Measurements from ENCODE around the gene LIMK2.
"Not testable (repeated sequence)": the region's sequence is repeated elsewhere in the genome, so short reads cannot be mapped to it uniquely, and the experiment has no call there.

LIMK2 gene

DNA sequence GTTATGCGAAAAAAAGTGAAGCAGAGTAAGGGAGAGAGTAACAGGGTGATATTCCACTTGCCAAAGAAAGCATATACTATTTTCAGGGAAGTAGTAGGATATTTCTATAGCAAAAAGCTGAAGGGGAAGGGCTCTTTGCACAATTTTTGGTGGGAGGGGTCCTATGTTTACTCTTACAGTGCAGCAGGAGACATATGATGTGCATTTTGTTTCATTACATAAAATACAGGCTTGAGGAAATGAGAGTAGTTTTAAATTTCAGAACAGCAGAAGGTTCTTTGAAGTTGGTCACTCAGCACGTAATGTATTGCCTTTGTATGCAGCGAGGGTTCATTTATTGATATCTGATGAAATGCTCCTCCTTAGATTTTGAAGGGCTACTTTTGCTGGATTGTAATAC lies 83.3 kb downstream of the LIMK2 start:
- no peak for DNase-seq

DNA sequence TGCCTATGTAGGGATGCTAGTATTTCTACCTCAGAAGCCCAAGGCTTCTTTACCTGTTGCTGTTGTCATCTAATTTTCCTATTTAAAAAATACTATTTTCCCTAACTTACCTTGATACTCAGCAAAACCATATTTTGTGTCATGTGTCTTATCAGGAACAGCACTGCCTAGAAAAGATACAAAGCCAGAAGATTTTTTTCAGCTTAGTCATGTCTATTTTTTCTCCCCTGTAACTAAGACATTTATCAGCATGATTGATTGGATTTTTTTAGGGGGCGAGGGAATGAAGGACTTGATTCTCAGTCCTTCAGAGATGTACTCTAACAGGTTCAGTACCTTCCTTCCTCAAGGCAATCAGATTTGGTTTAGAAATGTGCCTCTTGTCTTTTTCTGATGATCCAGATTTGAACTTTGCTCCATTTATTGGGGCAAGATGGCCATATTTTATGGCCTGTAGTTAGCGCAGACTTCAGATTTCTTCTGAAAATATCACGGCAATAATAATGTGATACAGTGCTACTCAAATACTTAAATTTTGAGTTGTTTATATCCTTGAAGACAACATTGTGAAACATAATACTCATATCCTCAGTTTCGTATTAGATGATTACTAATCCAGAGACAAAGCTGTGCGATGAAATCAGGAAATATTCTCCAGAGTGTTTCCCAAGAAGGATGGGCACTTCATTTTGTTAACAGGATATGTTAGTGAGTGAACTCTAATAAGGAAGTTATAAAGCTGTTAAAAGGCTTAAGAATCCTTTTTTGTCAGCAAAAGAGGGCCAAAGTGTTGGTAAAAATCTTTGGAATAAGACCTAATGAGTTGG lies 83.9 kb downstream of the LIMK2 start:
- DNase-seq: peak; percentile 55

GRCh38 chr22:31300896-31301295 lies 88.8 kb downstream of the LIMK2 start:
- DNase-seq: no peak

GRCh38 chr22:31302006-31302405 lies 89.9 kb downstream of the LIMK2 start:
- DNase-seq: no peak

DNA sequence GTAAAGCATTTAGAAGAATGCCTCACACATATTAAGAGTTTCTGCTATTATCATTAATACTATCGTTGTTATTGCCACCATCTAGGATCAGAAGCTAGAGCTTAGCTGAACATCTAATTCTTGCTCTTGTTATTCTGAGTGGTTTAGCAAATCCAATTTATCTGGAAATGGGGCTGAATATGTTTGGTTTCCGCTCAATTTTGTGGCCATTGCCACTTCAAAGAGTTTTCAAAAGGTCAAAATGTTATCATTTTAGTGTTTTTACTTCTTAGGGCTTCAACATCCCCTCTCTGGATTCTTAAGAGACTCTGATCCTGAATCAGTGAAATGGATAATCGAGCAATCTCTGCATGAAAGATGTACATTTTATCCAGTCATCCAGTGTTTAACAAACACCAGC lies 90.4 kb downstream of the LIMK2 start:
- no peak for DNase-seq

DNA sequence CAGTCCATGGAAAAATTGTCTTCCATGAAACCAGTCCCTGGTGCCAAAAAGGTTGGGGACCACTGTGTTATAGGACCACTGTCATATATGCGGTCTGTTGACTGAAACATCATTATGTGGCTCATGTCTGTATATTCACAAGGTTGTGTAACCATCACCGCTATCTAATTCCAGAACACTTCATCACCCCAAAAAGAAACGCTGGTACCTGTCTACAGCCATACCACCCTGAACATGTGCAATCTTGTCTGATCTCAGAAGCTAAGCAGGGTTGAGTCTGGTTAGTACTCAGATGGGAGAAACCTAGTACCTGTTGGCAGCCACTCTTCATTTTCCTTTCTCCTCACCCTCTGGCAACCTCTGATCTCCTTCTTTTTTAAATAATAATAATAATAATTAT lies 93.1 kb downstream of the LIMK2 start:
- DNase-seq: no peak

- DNase-seq: no peak
Observed at GRCh38 chr22:31308181-31308580, 96.1 kb downstream of the LIMK2 start.

DNA sequence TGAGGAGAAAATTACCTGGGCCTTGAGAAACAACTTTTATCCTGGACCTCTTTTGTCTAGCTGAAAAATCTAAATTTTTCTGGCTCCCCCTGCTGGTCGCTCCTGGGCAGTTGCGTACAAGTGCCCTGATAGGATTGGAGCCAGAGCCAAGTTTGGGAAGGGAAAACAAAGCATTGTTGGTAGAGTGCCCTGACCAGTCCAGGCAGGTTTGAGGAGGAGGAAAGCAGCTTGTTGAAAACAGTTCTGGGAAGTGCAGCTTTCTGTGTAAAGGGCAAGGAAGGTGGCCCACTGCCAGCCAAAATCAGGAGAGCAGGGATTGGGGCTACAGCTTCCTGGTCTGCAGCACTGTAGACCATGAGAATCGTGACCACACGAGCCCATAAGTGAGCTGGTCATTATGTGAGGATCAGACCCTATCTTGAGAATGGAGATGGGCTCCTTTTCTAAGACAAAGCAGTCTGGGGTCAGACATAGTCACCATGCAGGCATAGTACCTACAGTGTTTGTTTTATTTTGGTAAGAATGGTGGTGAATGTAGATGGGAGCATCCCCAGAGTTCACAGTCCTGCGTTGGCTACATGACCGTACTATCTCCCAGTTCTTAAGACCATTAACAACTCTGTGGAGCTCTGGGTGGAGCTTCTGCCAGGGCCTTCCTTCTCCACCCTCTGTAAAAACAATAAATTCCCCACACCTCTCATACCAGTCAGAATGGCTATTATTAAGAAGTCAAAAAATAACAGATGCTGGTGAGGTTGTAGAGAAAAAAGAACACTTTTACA lies 101.5 kb downstream of the LIMK2 start:
- DNase-seq: peak; percentile 54

DNA sequence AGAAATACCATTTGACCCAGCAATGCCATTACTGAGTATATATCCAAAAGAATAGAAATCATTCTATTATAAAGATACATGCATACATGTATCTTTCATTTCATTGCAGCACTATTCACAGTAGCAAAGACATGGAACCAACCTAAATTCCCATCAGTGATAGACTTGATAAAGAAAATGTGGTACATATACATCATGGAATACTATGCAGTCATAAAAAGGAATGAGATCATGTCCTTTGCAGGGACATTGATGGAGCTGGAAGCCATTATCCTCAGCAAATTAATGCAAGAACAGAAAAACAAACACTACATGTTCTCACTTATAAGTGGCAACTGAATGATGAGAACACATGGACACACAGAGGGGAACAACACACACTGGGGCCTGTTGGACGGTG lies 102.1 kb downstream of the LIMK2 start:
- DNase-seq: not testable (repeated sequence)

- DNase-seq: no peak
Observed at GRCh38 chr22:31321421-31321820, 109.3 kb downstream of the LIMK2 start.

DNA sequence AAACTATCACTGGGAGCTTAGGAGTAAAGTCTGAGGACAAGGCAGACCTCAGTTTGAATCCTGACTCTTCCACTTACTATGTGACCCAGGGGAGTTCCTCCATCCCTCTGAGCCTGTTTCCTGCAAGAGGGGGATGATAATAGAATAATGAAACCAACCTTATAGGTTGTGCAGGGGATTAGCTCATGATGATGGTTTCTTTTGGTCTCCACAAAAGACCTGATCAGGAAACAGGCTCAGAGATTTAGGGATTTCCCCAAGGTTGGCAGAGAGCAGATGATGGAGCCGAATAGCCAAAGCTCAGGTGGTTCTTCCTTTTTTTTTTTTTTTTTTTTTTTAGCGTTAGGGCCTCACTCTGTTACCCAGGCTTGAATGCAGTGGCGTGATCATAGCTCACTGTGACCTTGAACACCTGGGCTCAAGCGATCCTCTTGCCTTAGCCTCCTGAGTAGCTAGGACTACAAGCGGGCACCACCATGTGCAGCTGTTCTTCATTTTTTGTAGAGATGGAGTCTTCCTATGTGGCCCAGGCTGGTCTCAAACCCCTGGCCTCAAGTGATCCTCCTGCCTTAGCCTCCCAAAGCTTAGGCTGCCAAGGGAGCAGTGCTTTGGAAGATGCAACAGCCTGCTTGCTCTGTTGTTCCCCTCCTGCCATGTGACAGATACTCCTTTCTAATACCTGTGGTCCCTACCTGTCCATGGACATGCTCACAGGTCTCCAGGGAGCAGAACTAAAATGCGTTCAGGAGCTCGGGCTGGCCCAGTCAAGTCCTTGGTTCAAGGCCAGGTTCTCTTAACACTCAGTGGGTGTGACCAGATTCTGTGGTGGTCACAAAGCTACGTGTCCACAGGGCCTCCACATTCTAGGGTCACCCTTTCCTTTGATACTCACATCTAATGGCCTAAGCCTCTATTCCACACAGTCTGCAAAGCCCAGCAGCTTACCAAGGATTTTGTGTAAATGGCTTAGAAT lies 111.8 kb downstream of the LIMK2 start:
- no peak for DNase-seq

- DNase-seq: no peak
Observed at GRCh38 chr22:31326877-31327276, 114.8 kb downstream of the LIMK2 start.

DNA sequence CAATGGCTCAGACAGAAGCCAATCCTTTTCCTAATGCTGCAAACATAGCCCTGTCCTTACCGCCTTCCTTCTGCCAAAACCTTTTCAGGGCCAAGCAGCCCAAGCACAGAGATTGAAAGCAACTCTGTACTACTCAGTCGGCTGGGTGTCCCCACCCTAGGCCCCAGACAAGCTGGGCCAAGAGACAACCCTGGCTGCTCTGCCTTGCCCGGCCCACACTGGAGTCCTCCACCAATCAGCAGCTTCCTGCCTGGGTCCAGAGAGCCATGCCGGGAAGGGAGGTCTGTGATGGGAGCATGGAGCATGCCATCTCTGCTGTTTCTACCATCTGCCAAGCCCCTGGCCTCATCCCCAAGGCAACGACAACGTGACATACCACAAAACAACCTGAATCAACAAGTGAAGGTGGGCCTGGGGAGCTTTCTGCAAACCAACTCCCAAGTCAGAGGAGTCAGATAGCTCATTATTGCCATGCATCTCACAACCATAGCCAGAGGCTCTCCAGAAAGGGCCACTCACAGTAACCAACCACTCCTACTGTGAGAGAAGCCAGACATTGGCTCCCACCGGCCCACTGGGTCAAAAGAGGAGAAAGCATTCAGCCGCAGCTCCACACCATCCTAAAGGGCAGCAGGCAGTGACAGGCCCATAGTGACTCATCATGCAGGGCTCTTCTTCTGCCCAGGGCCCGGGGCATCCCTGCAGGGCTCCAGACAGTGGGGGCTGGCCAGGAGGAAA lies 115.9 kb downstream of the LIMK2 start:
- no peak for DNase-seq

DNA sequence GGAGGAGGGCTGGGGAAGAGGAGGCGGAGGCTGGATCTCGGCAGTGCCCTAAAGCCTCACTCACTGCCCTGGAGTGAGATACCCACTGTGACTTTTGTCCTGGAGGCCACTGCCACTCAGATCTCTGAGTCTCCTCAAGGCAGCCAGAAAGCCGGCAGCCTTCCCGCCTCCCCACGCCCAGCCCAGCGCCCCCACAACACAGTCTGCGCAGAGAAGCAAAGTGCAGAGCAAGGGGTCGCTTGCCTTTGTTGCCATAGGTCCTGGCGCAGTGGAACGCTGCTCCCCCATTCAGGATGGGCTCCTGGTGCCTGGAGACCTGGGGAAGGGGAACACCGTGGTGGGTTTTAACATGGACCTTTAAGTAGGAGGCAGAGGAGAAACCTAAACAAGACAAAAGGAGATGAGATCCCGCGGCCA lies 116.5 kb downstream of the LIMK2 start:
- no peak for DNase-seq

GRCh38 chr22:31329029-31329428 lies 116.9 kb downstream of the LIMK2 start:
- no peak for DNase-seq

Measured in activated CD4-positive, alpha-beta T cell treated with anti-CD3 and anti-CD28 coated beads, Interleukin-10, Interleukin-2, amounts not matched to agents 100 ng/mL and 50 ng/mL, durations not matched to agents 16 hours and 8 hours (primary cell).